Activated CD4-positive, CD25-positive, alpha-beta regulatory T cell treated with anti-CD3 and anti-CD28 coated beads, Interleukin-2, amount 50 U/mL, for 16 hours (primary cell): Measurements from ENCODE around the gene FRG1.
"Not testable (repeated sequence)": the region's sequence is repeated elsewhere in the genome, so short reads cannot be mapped to it uniquely, and the experiment has no call there.

ENCODE experiments used
- DNase-seq: peaks from one replicate; pipeline ENCODE4 v3.0.0-alpha.2; 2020; ENCODE audit warnings: low read depth, low spot score

FRG1 gene

DNA sequence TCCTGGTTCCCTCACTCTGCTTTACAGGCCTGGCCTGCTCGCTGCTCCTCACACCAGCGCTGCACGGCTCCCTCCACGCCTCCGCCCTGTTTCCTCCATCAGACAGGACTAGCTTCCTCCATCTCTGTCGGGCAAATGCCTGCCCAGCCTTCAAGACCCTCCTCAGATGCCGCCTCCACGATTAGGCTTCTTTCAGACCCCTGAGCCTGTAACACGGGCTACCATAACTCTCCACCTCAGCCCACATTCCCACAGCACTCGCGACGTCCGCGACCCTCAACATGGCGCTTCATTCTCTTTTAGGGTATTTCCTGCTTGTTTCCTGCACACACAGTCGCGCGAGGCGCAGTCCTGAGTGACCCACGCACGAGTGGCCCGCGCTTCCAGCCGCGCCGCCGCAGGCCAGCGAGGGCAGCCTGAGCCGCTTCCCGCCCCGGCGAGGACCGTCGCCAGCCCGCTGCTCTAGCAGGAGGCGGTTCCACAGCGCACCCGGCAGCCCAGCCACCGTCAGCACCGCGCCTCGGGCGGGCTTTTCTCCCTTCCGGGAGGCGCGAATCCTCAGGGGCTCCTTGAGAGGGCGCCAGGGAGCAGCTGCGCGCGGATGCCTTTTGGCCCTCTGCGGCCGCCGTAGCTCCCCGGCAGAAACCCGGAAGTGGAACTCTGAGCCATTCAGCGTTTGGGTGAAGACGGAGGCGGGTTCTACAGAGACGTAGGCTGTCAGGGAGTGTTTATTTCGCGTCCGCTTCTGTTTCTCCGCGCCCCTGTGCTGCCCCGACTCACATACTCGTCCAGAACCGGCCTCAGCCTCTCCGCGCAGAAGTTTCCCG is at the start of gene FRG1:
Gene FRG1 (plus strand): TSS at position 695 of the 827 bp plus-strand sequence. CDS start 138 bp downstream, outside the sequence.
- DNase-seq: peak; percentile 96

DNA sequence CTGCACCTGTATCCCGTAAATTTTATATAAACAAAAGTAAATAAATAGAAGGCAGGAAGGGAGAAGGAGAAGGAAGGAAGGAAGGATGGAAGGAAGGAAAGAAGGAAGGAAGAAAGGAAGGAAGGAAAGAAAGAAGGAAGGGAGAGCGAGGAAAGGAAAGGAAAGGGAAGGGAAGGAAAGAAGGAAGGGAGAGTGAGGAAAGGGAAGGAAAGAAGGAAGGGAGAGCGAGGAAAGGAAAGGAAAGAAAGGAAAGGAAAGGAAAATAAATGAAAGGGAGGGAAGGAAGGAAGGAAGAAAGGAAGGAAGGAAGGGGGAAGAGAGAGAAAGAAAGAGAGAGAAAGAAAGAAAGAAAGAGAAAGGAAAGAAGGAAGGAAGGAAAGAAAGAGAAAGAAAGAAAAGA is 43.0 kb upstream of the FRG1 start:
- DNase-seq: no peak

DNA sequence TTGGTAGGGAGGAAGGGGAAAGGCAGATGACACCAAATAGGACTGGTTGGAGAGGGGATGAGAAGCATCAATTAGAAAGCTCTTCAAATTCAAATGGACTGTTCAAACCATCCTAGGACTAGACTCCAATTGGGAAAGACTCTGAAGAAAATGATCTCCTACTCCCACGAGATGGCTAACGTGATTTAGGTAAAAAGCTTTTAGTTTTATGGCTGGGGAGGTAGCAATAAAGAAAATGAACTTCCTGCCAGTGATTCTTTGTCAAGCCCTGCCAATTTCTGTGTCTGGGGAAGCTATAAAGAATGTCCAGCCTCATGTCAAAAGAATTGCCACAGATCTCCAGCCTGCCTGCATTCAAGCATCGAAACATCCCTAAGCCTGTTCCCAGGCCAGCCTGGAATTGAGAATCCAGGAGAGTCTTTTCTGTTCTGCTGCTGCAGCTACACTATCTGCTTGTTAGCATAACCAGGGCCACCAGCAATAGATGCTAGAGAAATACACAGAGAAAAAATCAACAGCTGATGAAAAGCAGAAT is 41.1 kb upstream of the FRG1 start:
- not testable (repeated sequence) for DNase-seq

DNA sequence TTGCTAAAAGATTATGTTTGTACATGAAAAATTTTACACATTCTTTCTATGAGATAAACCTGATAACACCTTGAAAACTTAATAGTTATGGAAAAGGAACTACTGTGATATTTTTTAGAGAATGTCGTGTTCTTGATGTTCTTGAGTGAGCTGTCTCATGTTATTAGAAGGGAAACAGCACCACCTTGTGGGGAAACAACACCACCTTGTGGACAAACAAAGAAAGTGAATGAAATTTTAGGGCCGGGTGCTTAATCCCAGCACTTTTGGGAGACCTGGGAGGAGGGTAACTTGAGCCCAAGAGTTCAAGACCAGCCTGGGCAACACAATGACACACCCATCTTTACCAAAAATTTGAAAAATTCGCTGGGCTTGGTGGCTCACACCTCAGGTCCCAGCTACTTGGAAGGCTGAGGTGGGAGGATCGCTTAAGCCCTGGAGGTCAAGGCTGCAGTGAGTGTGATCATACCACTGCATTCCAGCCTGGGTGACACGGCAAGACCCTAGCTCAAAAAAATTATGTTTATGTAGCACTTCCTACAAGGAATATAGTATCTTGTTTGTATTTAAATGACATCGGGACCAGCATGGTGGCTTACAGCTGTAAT is 36.1 kb upstream of the FRG1 start:
- not testable (repeated sequence) for DNase-seq

DNA sequence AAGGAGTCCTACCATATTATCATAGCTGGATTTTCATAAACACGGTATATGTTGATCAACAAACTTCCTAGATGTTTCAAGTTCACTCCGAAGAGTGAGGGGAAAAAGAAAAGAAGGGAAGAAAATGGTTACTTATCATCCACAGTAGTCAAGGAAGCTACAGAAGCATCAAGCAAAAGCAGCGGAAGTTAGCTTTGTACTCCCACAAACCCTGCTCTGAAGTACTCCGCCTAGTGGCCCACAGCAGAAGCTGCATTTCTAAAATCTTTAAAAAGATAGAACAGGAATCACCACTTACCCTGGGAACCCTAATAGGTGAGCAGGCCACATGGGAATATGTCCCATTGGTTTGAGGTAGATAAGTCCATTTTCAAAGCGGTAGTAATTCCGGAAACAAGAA is 28.5 kb upstream of the FRG1 start:
- DNase-seq: no peak

DNA sequence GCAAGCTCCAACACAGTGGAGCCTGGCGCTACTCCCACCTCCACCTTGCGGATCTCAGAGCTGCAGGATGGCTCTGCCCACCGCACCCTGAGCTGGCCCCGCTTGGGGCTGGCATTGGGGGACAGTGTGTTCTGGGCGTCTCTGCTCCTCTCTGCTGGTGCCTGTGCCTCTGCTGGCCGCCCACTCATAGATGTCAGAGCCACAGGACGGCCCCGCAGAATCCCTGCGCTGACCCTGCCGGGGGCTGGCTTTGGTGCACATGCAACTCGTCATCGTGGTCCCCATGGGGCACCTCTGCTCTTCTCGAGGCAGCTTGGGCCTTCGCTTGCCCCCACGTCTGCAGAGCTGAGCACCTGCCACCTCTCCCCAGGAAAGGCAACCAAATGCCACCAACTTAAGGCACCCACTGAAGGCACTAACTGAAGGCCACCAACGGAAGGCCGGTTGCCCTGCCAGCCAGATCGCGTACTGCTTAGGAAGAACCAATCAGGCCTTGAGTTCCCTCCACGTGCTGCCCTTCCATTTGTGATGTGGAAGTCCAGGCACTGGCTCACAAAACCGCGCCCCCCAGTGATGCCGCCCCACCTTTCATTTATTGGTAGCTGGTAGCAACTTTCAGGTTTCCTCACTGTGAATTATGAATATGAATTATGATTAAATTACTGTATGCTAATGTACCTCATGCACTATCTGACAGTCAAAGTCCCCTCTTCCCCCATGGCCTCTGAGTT is 23.3 kb upstream of the FRG1 start:
- no peak for DNase-seq

DNA sequence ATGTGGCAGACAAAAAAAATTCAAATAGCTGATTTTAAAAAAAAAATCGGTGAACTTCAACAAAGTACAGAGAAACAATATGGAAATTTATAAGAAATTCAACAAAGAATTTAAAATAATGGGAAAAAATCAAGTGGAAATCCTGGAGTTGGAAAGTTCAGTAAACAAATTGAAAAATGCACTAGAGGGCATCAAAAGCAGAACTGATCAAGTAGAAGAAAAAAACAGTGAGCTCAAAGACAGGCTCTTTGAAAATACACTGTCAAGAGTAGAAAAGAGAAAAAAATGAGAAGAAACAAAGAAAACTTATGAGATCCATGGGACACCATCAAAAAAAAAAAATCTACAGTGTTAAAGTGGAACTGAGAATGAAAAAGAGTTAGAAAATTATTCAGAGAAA is 19.6 kb upstream of the FRG1 start:
- DNase-seq: no peak

DNA sequence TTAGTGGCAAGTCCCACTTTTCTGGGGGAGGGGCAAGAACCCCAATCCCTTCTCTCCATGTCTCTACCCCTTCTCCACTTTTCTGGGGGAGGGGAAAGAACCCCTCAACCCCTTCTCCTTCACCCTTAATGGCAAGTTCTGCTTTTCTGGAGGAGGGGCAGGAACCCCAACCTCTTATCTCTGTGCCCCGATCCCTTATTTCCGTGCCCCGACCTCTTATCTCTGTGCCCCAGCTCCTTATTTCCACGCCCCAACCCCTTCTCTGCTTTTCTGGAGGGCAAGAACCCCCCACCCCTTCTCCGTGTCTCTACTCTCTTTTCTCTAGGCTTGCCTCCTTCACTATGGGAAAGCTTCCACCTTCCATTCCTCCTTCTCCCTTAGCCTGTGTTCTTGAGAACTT is 13.9 kb upstream of the FRG1 start:
- not testable (repeated sequence) for DNase-seq

DNA sequence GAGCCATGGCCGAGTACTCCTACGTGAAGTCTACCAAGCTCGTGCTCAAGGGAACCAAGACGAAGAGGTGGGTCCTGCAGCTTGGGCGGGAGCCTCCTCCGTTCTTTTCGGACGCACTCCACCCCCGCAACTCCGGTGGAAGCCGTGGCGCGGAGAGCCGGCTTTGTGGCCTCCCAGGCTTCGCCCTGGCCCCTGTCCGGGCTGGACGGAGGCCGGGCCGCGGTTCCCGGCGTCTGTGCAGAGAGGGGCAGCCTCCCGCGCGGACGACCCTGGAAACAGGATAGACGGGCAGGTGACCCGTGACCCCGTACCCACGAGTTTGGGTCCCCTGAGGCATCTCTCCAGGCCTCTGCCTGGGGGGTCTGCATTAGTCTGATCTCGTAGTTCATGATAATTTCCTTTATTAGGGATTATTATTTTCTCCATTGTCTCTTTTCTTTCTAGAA is 356 bp downstream of the FRG1 start:
- no peak for DNase-seq

DNA sequence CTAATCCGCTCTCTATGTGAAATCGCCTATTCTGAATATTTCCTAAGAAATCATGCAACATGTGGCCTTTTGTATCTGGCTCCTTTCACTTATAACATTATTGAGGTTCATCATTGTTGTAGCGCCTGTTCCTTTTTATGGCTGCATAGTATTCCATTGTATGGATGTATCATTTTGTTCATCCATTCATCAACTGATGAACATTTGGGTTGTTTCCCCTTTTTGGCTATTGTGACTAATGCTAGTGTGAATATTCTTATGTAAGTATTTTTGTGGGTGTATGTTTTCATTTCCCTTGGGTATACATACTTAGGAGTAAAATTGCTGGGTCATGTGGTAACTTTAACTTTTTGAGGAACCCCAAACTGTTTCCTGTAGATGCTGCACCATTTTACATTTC is 1.7 kb downstream of the FRG1 start:
- not testable (repeated sequence) for DNase-seq

DNA sequence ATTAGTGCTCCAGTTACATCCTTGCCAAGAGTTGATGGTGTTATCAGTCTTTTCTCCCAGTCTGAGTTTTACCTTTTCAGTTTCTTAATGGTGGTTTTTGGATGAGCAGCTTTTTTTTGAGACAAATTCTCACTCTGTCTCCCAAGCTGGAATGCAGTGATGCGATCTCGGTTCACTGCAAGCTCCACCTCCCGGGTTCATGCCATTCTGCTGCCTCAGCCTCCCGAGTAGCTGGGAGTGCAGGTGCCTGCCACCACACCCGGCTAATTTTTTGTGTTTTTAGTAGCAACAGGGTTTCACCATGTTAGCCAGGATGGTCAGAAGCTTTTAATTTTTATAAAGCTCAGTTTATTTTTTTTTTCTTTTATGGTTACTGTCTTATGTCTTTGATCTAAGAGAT is 3.4 kb downstream of the FRG1 start:
- not testable (repeated sequence) for DNase-seq

DNA sequence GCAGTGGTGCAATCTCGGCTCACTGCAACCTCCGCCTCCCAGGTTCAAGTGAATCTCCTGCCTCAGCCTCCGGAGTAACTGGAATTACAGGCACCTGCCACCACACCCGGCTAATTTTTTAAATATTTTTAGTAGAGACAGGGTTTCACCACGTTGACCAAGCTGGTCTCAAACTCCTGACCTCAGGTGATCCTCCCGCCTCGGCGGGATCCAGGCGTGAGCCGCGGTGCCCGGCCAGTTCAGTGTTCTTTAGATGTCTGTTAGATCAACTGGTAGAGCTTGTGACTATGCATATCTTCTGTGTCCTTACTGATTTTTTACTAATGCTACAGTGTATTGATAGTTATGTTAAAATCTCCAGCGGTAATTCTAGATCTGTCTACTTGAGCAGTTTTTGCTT is 6.2 kb downstream of the FRG1 start:
- DNase-seq: not testable (repeated sequence)

DNA sequence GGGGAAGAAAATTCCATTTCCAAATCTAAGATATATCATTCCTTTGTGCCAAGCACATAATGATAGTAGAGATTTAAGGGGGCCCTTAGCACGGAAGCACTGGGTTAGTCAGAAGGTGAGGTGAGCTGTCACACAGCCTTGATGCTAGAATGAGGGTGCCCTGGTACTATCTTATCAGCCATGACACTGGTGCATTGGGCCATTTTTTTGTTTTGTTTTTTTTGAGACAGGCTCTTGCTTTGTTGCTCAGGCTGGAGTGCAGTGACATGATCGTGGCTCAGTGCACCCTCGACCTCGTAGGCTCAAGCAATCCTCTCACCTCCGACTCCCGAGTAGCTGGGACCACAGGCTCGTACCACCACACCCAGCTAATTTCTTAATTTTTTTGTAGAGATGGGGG is 7.8 kb downstream of the FRG1 start:
- DNase-seq: not testable (repeated sequence)

DNA sequence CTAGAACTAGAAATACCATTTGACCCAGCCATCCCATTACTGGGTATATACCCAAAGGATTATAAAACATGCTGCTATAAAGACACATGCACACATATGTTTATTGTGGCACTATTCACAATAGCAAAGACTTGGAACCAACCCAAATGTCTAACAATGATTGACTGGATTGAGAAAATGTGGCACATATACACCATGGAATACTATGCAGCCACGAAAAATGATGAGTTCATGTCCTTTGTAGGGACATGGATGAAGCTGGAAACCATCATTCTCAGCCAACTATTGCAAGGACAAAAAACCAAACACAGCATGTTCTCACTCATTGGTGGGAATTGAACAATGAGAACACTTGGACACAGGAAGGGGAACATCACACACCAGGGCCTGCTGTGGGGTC is 28.6 kb downstream of the FRG1 start:
- not testable (repeated sequence) for DNase-seq

DNA sequence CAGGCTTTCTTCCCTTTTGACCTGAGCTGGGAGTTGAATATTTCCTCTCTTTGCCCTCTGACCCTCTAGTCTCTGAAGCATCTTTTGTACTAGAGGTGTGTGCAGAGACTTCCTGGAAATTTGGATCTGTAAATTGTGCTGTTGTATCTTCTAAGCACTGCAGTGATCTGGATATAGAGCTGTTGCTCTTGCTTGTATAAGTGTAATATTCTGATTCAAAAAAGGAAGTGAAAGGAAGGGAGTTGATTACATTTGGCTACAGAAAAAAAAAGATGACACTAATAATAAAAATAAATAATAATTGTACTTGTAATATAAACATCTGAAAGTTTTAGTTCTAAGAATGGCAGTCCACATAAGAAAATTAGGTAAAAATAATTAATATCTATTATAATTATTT is 33.0 kb downstream of the FRG1 start:
- DNase-seq: no peak

DNA sequence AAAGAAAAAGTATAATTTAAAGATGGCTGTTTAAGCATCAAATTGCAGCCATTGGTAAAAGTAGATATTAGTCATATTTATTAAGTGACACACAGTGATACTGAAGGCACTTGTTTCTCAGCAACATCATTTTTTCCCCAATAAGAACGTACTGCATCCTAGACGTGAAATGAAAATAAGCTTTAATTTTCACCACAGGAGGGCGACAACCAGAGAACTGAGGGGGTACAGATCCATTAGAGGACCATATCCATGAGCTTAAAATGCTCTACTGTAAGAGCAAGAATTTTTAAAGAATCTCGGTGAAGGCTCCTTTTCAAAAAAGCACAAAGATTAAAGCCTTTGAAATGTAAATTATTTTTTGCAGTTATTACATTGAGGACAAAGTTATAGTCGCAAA is 33.4 kb downstream of the FRG1 start:
- no peak for DNase-seq

DNA sequence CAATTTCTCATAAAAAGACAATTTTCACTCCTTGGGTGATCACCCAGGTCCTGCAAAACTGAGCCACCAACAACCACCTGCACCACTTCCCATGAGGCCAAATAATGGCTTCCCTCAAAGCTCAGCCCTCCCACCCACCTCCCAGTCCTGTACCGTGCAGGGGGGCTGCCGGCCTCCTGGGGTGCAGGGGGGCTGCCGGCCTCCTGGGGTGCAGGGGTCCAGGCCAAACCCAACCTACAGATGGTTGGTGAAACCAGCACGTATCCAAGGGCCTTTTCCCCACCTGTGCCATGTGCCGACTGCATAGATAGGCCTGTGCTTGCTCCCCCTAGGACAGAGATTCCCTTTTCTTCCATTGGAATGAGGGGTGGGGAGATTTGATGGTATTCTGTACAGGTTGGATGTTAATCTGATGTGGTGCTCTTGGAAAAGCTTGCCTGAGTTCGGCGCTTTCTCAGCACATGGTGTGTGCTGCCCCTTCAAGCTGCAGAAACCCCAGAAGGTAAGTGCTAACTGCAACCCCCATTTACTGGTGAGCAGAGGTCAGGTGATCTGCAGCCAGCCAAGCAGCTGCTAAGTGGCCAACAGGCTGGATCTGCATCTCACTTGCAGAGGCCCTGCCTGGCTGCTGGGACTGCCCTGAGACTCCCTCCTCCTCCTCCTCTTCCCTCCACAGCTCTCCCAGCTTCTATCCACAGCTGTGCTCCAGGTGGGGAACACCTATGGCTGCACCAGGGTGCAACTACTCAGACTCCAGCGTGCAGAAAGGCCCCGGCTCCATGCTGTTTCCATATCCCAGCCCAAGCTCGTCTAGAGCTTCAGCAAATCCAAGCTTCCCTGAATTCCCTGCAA is 38.8 kb downstream of the FRG1 start:
- DNase-seq: no peak

DNA sequence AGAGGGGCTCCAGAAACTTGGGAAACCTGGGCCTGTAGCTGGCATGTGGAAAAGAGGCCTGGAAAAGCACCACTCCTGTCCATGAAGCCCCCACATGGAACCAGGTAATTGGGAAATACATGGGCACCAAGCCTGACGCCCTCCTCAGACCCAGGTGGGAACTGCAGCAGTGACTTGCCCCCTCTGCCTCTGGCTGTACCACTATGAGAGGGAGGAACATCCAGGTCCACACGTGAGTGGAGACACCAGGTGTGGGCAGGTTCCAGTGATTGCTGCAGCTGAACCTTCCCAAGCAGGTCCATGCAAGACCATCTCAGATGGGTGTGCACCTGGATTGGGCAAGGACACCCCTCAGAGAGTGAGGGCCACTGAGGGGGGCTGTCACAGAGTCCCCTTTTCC is 39.6 kb downstream of the FRG1 start:
- not testable (repeated sequence) for DNase-seq

DNA sequence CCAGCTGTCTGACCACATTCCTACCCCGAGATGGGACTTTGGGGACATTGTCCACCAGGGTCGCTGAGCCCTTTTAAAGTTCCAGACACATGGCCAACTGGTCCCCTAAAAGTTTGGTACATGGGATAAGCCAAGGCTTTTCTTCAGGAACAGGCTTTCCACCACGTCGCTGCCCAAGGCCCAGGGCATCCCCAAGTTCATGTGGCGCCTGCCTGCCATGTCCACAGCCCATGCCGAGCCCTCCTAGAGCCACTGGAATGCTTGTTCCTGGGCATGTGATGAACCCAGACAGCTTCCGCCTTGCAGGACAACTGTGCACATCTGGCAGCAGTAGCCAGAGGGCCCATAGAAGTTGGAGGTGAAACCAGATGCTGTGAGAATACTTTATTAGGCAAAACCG is 41.3 kb downstream of the FRG1 start:
- DNase-seq: no peak

DNA sequence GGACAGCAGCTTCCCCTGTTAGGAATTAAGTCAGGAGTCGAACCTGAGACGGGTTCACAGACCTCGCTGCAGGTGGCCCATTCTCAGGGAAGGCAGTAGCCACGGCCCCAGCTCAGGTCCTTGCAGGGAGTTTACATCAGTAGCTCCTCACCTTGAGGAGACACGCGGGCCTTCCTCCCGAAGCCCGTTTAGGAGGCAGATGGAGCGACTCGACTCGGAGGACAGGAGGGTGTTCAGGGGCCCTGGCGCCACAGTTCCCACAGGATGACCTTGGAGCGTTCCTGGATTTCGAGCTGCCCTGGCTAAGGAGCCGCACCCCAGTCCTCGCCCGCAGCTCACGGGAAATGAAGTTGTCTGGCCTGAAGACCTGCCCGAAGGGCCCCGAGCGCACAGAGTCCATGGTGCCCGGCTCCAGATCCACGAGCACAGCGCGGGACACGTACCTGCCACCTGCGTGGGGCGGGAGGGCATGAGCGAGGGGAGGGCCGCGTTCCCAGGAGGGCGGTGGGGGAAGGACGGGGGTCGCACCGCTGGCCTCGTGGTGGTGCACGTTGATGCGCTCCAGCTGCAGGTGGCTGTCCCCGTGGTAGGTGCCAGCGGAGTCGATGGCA is 43.3 kb downstream of the FRG1 start:
- not testable (repeated sequence) for DNase-seq

DNA sequence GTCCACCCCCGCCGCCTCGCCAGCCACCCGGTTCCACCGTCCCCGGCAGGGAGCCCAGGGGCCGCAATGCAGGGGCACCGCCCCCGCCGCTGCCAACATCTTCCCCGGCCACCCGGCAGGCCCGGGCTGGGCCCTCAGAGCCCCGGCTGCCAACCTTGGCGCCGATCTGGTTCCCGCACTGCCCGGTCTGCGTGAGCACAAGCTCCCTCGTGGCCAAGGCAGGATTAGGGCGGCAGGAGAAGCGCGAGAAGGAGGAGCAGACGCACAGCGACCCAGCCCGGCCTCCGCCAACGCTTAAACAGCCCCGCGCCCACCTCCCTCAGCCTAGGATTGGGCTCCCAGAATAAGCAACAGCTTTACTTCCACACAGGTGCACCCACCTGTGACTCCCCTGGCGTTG is 44.0 kb downstream of the FRG1 start:
- DNase-seq: not testable (repeated sequence)
